GM18517 (cell line): Measurements from ENCODE around the gene ADRA2B.

Source experiments
- ATAC-seq: cut with Tn5 transposase; IDR thresholded peaks from one replicate; pipeline ENCODE4 v1.9.1; 2021; ENCODE audit warnings: mild to moderate bottlenecking, moderate library complexity; ENCODE audit not compliant: unreplicated experiment

The ADRA2B gene

DNA sequence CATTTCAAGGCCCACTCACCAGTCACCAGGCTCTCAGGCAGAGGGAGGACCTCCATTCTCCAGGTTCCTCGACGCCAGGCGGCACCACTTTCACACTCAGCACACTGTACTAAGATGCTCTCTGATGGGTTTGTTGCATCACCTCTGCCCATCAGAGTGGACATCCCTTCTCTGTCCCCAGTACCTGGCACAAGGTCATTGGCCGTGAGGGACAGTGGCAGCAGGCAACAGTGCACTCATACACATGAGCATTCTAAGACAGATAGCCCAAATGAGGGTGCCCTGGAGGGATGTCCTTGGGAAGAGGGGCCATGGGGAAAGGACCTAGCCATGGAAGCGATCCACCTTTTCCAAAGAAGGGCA is 3.0 kb upstream of the ADRA2B start:
- no peak for ATAC-seq

DNA sequence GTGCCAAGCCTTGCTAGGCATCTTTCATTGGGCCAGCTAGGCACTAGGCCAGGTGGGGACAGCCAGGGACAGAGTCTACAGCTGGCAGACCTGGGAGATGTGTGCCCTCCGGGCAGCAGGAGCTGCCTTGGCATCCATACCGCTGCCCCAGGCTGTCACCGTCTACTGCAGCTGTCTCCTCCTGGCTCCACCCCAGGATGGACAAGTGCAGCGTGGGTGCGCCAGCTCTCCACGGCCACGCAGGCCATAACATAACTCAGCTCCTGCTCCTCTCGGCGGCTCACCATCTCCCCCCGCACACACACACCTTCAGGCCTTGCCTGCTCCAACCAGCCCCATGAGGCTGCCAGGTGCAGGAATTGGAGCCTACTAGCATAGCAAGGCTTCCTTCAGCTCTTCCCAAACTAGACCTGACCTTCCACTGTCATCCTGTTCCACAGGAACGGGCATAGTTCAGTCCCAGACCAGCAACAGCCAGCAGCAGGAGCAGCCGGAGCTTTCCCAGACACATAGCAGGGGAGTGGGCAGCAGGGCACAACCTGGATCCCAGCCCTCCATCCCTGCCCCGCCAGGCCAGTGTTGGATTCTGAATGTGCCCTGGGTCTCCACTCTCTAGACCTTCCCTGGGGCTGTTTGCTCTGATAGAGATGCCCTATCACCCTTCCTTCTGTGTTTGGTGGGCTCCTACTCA is 2.5 kb upstream of the ADRA2B start:
- ATAC-seq, result no peak

- no peak for ATAC-seq
Measured at GRCh38 chr2:96117701-96118588, 1.6 kb upstream of the ADRA2B start.

DNA sequence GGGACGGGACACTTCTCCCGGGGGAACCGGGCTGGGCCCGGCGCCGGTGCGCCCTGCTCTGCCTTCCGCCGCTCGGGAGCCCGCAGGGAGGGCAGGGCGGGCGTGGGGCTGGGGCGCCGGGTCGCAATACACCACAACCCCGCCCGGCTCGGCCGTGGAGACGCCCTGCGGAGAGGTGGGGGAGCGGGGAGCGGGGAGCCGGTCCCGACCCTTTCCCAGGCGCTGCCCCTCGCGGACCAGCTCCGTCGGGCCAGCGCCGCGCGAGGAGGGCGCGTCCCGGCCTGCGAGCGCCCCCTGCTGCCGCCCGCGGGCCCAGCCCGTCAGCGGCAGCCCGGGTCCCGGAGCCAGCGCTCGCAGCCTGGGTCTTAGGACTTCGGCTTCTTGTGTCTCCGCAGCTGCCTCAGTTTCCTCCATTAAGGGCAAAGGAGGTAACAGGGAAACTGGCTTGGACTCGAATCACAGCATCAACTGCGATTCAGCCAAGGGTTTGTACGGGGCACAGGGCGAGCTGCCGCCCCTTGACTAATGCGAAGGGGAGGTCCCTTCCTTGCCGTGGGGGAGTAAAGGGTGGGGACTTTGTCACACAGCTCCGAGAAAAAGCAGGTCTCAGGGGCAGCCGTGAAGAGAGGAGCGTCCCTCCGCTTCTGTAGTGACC is 635 bp upstream of the ADRA2B start:
- ATAC-seq, result peak; percentile 61

- no peak for ATAC-seq
Measured at GRCh38 chr2:96115631-96116423, 544 bp downstream of the ADRA2B start.

DNA sequence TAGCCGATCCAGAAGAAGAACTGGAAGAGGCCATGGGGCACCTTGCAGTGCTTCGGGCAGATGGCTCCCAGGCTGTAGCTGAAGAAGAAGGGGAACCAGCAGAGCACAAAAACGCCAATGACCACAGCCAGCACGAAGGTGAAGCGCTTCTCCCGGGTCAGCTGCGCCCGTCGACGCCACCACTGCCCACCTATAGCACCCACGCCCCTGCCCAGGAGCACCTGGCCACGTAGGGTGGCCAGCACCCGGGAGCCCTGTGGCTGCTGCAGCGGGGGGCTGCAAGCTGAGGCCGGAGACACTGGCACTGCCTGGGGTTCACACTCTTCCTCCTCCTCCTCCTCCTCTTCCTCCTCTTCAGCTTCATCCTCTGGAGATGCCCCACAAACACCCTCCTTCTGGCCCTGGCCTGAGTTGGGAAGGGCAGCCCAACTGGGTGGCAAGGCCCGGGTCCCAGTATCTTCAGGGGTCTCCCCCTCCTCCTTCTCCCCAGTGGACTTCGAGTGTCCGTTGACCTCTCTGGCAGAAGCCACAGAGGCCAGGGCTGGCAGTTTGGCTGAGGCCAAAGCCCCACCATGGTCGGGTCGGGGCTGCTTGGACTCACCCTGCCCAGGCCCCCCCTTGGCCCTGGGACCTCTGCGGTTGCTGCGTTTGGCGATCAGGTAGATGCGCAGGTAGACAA is 1.3 kb downstream of the ADRA2B start:
- no peak for ATAC-seq

DNA sequence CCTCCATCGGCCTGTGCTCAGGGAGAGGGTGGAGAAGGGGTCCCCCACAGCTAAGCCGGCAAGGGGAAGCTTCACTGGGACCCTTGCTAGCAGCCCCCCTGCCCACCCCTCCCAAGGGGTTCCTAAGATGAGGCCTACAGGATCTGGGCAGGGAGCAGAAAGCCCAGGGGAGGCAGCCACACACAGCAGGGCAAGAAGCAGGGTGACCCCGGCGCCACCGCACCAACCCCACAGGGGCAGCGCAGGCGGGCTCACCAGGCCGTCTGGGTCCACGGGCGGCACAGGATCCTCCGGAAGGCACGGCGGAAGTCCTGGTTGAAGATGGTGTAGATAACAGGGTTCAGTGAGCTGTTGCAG is 1.8 kb downstream of the ADRA2B start:
- ATAC-seq, result no peak

GRCh38 chr2:96113951-96114350 is 2.4 kb downstream of the ADRA2B start:
- no peak for ATAC-seq

DNA sequence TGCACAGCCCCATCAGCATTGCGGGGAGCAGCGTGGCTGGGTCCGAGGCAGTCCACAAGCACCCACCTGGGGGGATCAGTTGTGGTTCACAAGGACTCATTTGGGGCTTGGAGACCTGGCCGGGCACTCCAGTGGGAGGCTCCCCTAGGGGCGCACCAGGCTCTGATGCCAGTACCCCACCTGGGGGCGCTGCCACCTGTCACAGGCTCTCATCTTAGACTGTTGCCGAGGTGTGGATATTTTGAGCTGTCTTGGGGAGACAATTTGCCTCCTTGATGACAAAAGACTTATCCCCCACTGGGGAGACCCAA is 3.0 kb downstream of the ADRA2B start:
- ATAC-seq, result no peak

DNA sequence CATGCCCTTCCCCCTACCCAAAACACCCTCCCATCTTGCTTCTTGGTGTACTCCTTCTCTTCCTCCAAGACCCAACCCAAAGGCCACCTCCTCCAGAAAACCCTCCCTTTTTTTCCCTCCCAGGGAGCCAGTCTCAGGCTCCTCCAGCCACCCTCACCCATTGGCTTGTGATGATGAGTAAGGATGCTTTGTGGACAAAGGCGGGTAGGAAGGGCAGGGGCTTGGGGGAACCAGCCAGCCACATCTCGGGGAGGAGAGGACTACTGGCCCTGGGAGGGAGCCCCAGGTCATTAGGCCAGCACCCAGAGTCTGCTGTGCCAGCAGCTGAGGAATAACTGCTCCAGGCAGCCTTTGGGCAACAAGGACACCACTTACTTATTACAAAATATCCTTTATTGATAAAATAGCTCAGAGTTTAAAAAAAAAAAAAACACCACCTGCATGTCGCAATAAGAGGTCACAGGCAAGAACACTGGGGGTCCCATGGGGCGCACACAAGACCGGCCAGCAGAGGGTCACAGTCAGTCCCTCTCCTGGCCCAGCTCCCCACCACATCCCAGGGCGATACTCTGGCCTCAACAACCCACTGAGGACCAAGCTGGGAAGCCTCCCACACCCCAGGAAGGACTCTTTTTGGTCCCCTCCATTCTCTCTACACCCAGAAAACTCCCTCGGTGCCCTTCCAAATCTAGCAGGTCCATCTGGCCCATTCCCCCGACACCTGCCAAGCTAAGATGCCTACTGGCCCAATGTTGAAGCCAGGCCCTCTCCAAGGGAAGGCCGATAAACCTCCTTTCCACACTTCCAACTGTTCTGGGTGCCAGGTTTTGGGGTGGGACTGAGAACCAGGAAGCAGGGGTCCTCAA is 3.6 kb downstream of the ADRA2B start:
- no peak for ATAC-seq

DNA sequence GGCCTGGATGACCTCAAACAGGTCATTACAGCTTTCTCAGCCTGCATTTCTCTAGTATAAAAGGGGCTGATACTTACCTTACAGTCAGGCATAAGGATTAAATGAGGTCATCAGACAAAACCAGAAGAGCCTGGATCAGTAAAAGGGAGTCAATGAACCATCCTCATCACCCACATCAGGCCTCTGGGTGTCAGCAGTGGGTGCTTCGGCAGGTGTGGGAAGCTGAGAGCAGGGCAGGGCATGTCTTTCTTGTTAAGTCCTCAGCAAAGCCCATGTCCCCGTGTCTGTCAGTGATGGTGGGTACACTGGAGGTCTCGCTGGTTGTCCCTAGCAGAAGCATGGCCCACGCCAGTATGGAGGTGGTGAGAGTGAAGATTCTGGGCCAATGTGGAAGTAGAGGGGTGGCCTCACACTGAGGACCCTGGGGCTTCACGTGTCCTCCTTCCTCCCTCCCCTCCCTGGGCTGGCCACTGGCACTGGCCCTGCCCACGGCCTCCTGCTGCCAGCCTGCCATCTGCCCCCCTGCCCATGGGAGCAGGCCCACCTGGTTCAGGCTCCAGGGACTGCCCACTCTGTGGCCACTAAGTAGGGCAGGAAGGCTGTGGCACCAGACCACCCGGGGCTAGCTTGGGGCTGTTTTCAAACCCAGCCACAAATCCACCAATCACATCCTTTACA is 4.4 kb downstream of the ADRA2B start:
- no peak for ATAC-seq

GRCh38 chr2:96111257-96111640 is 5.1 kb downstream of the ADRA2B start:
- no peak for ATAC-seq

DNA sequence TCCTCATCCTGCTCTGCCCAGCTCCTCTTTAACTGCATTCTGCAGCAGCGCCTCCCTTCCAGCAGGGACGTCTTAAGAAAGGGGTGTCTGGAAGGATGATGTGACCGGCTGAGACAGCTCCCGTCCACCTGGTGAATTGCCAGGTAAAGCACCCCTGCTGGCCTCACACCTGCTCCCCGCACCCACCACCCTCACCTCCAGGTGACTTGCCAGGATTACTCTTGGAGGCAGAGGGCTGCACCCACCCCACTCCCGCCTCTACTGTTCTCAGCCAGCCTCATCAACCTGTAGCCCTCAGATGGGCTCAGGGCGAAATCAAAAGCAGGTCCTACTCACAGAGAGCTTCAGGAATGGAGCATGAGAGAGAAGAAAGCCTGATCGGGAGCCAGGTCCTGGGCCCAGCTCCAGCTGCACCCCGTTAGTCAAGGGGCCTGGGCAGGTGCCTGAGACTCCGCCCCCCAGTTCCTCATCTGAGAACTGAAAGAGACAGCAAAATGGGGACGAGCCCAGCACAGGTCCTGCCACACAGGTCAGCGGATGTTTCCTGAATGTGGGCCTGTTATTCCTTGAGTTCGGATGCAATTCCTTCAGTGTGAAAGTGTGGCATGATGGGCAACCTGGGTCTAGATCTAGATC is 5.6 kb downstream of the ADRA2B start:
- no peak for ATAC-seq

GRCh38 chr2:96109931-96110511 is 6.3 kb downstream of the ADRA2B start:
- ATAC-seq, result no peak

DNA sequence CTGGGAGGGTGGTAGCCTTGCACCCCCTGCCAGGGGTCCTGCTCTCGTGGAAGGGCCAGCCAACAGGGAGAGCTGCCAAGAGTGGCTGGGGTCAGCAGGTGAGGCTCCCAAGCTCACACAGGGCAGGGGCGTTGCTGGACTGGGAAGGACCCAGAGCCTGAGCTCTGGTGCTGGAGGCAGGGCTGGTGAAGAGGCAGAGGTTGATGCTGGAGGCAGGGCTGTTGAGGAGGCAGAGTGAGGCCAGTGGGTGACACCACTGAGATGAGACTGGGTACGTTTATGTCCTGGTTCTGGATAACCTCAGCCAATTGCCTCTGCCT is 7.0 kb downstream of the ADRA2B start:
- ATAC-seq, result no peak

- ATAC-seq, result no peak
Measured at GRCh38 chr2:96108541-96109360, 7.6 kb downstream of the ADRA2B start.

- ATAC-seq, result no peak
Measured at GRCh38 chr2:96108151-96108540, 8.2 kb downstream of the ADRA2B start.

DNA sequence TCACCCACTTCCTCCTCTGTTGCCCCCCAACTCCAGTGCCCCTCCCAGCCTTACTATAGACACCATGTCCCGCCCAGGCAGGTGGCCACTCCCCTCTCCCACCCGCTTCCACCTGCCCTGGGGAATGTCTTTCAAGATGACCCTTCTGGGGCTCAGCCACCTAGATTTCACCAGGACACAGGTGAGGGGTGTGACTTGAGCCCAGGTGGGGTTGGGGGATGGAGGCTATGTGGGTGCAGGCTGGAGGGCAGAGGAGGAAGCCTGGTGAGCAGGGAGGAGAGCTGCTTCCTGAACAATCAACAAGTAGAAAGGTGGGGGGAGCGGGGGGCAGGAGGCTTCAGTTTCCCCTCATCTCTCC is 8.7 kb downstream of the ADRA2B start:
- no peak for ATAC-seq
